ENCODE data around the gene CCDC102B.
"Not testable (repeated sequence)": the region's sequence is repeated elsewhere in the genome, so short reads cannot be mapped to it uniquely, and the experiment has no call there.

Gene CCDC102B

GRCh38 chr18:68991286-68991685 is 193.4 kb downstream of the CCDC102B start:
- Histone ChIP-seq H3K36me3 (ENCODE audit: control insufficient read depth, low read depth, low read length) (no peaks in the 10 kb centered on the region), H3K4me3 (ENCODE audit: low read length) (no peak overlapping the region), H3K9ac (ENCODE audit: low read length) (no peak overlapping the region), H3K27me3 (ENCODE audit: control insufficient read depth, insufficient read depth, low read length) (no peaks in the 10 kb centered on the region), H3K27ac (ENCODE audit: low read length) (no peak overlapping the region), H3K9me3 (ENCODE audit: control insufficient read depth, low read depth, low read length) (no peaks in the 10 kb centered on the region), H3K4me1 (ENCODE audit: control insufficient read depth, low read depth, low read length) (no peaks in the 10 kb centered on the region)

- no peaks in the 10 kb centered on the region for H3K4me1 ChIP-seq (ENCODE audit: control insufficient read depth, low read depth, low read length)
- H3K4me3 ChIP-seq (ENCODE audit: low read length): no peak overlapping the region
- H3K36me3 ChIP-seq (ENCODE audit: control insufficient read depth, low read depth, low read length): no peaks in the 10 kb centered on the region
- H3K27ac ChIP-seq (ENCODE audit: low read length): no peak overlapping the region
- no peaks in the 10 kb centered on the region for H3K9me3 ChIP-seq (ENCODE audit: control insufficient read depth, low read depth, low read length)
- no peaks in the 10 kb centered on the region for H3K27me3 ChIP-seq (ENCODE audit: control insufficient read depth, insufficient read depth, low read length)
- no peak overlapping the region for H3K9ac ChIP-seq (ENCODE audit: low read length)
Observed at GRCh38 chr18:68992719-68993482, 195.0 kb downstream of the CCDC102B start.

GRCh38 chr18:68995675-68996074 is 197.8 kb downstream of the CCDC102B start:
- no peak overlapping the region for H3K4me3 ChIP-seq (ENCODE audit: low read length)
- no peaks in the 10 kb centered on the region for H3K9me3 ChIP-seq (ENCODE audit: control insufficient read depth, low read depth, low read length)
- no peaks in the 10 kb centered on the region for H3K27me3 ChIP-seq (ENCODE audit: control insufficient read depth, insufficient read depth, low read length)
- H3K4me1 ChIP-seq (ENCODE audit: control insufficient read depth, low read depth, low read length): no peaks in the 10 kb centered on the region
- no peaks in the 10 kb centered on the region for H3K36me3 ChIP-seq (ENCODE audit: control insufficient read depth, low read depth, low read length)
- no peak overlapping the region for H3K27ac ChIP-seq (ENCODE audit: low read length)
- no peak overlapping the region for H3K9ac ChIP-seq (ENCODE audit: low read length)

GRCh38 chr18:68997845-68998244 is 200.0 kb downstream of the CCDC102B start:
- H3K27me3 ChIP-seq (ENCODE audit: control insufficient read depth, insufficient read depth, low read length): no peaks in the 10 kb centered on the region
- no peak overlapping the region for H3K4me3 ChIP-seq (ENCODE audit: low read length)
- H3K9ac ChIP-seq (ENCODE audit: low read length): no peak overlapping the region
- H3K36me3 ChIP-seq (ENCODE audit: control insufficient read depth, low read depth, low read length): no peaks in the 10 kb centered on the region
- H3K9me3 ChIP-seq (ENCODE audit: control insufficient read depth, low read depth, low read length): no peaks in the 10 kb centered on the region
- H3K27ac ChIP-seq (ENCODE audit: low read length): no peak overlapping the region
- H3K4me1 ChIP-seq (ENCODE audit: control insufficient read depth, low read depth, low read length): no peaks in the 10 kb centered on the region

- Histone ChIP-seq H3K9ac (ENCODE audit: low read length) (no peak overlapping the region), H3K4me3 (ENCODE audit: low read length) (no peak overlapping the region), H3K27me3 (ENCODE audit: control insufficient read depth, insufficient read depth, low read length) (no peaks in the 10 kb centered on the region), H3K4me1 (ENCODE audit: control insufficient read depth, low read depth, low read length) (no peaks in the 10 kb centered on the region), H3K9me3 (ENCODE audit: control insufficient read depth, low read depth, low read length) (no peaks in the 10 kb centered on the region), H3K36me3 (ENCODE audit: control insufficient read depth, low read depth, low read length) (no peaks in the 10 kb centered on the region), H3K27ac (ENCODE audit: low read length) (no peak overlapping the region)
Observed at GRCh38 chr18:69000366-69000765, 202.5 kb downstream of the CCDC102B start.

- Histone ChIP-seq H3K9me3 (ENCODE audit: control insufficient read depth, low read depth, low read length) (no peaks in the 10 kb centered on the region), H3K9ac (ENCODE audit: low read length) (no peak overlapping the region), H3K27me3 (ENCODE audit: control insufficient read depth, insufficient read depth, low read length) (no peaks in the 10 kb centered on the region), H3K27ac (ENCODE audit: low read length) (no peak overlapping the region), H3K4me1 (ENCODE audit: control insufficient read depth, low read depth, low read length) (no peaks in the 10 kb centered on the region), H3K36me3 (ENCODE audit: control insufficient read depth, low read depth, low read length) (no peaks in the 10 kb centered on the region), H3K4me3 (ENCODE audit: low read length) (no peak overlapping the region)
Observed at GRCh38 chr18:69002233-69002632, 204.4 kb downstream of the CCDC102B start.

- H3K27ac ChIP-seq (ENCODE audit: low read length); H3K9me3 ChIP-seq (ENCODE audit: control insufficient read depth, low read depth, low read length); H3K4me1 ChIP-seq (ENCODE audit: control insufficient read depth, low read depth, low read length); H3K27me3 ChIP-seq (ENCODE audit: control insufficient read depth, insufficient read depth, low read length); H3K4me3 ChIP-seq (ENCODE audit: low read length); H3K36me3 ChIP-seq (ENCODE audit: control insufficient read depth, low read depth, low read length); H3K9ac ChIP-seq (ENCODE audit: low read length): not testable (repeated sequence)
Observed at GRCh38 chr18:69006212-69006611, 208.3 kb downstream of the CCDC102B start.

GRCh38 chr18:69008538-69008937 is 210.7 kb downstream of the CCDC102B start:
- Histone ChIP-seq H3K27me3 (ENCODE audit: control insufficient read depth, insufficient read depth, low read length) (no peaks in the 10 kb centered on the region), H3K4me1 (ENCODE audit: control insufficient read depth, low read depth, low read length) (no peaks in the 10 kb centered on the region), H3K9me3 (ENCODE audit: control insufficient read depth, low read depth, low read length) (no peaks in the 10 kb centered on the region), H3K9ac (ENCODE audit: low read length) (no peak overlapping the region), H3K4me3 (ENCODE audit: low read length) (no peak overlapping the region), H3K36me3 (ENCODE audit: control insufficient read depth, low read depth, low read length) (no peaks in the 10 kb centered on the region), H3K27ac (ENCODE audit: low read length) (no peak overlapping the region)

- Histone ChIP-seq H3K4me1 (ENCODE audit: control insufficient read depth, low read depth, low read length) (no peaks in the 10 kb centered on the region), H3K36me3 (ENCODE audit: control insufficient read depth, low read depth, low read length) (no peaks in the 10 kb centered on the region), H3K27me3 (ENCODE audit: control insufficient read depth, insufficient read depth, low read length) (no peaks in the 10 kb centered on the region), H3K9me3 (ENCODE audit: control insufficient read depth, low read depth, low read length) (no peaks in the 10 kb centered on the region), H3K27ac (ENCODE audit: low read length) (no peak overlapping the region), H3K4me3 (ENCODE audit: low read length) (no peak overlapping the region), H3K9ac (ENCODE audit: low read length) (no peak overlapping the region)
Observed at GRCh38 chr18:69021211-69021805, 223.4 kb downstream of the CCDC102B start.

GRCh38 chr18:69022426-69022825 is 224.5 kb downstream of the CCDC102B start:
- H3K4me1 ChIP-seq (ENCODE audit: control insufficient read depth, low read depth, low read length): no peaks in the 10 kb centered on the region
- no peaks in the 10 kb centered on the region for H3K36me3 ChIP-seq (ENCODE audit: control insufficient read depth, low read depth, low read length)
- H3K4me3 ChIP-seq (ENCODE audit: low read length): no peak overlapping the region
- H3K27me3 ChIP-seq (ENCODE audit: control insufficient read depth, insufficient read depth, low read length): no peaks in the 10 kb centered on the region
- no peak overlapping the region for H3K9ac ChIP-seq (ENCODE audit: low read length)
- H3K9me3 ChIP-seq (ENCODE audit: control insufficient read depth, low read depth, low read length): no peaks in the 10 kb centered on the region
- H3K27ac ChIP-seq (ENCODE audit: low read length): no peak overlapping the region

GRCh38 chr18:69031571-69031970 is 233.7 kb downstream of the CCDC102B start:
- H3K9me3 ChIP-seq (ENCODE audit: control insufficient read depth, low read depth, low read length): no peaks in the 10 kb centered on the region
- no peak overlapping the region for H3K4me3 ChIP-seq (ENCODE audit: low read length)

GRCh38 chr18:69032009-69032408 is 234.1 kb downstream of the CCDC102B start:
- Histone ChIP-seq H3K4me3 (ENCODE audit: low read length) (no peak overlapping the region), H3K4me1 (ENCODE audit: control insufficient read depth, low read depth, low read length) (no peaks in the 10 kb centered on the region), H3K36me3 (ENCODE audit: control insufficient read depth, low read depth, low read length) (no peaks in the 10 kb centered on the region), H3K9me3 (ENCODE audit: control insufficient read depth, low read depth, low read length) (no peaks in the 10 kb centered on the region), H3K27me3 (ENCODE audit: control insufficient read depth, insufficient read depth, low read length) (no peaks in the 10 kb centered on the region), H3K9ac (ENCODE audit: low read length) (no peak overlapping the region), H3K27ac (ENCODE audit: low read length) (no peak overlapping the region)

More at GRCh38 chr18:69031571-69031970, 233.7 kb downstream of the CCDC102B start:
- Histone ChIP-seq H3K4me1 (ENCODE audit: control insufficient read depth, low read depth, low read length) (no peaks in the 10 kb centered on the region), H3K27me3 (ENCODE audit: control insufficient read depth, insufficient read depth, low read length) (no peaks in the 10 kb centered on the region), H3K36me3 (ENCODE audit: control insufficient read depth, low read depth, low read length) (no peaks in the 10 kb centered on the region), H3K27ac (ENCODE audit: low read length) (no peak overlapping the region), H3K9ac (ENCODE audit: low read length) (no peak overlapping the region)
